Testis (tissue), 5 donors: ENCODE data around the gene MTA3. TPM values are rescaled to one million over a fixed set of nuclear protein-coding genes. Genes with fewer than 3 reads are reported as not detected.

Experiments used
- DNase-seq: peaks from one replicate; pipeline ENCODE4 v3.0.0-alpha.2; 2019
- H3K27ac ChIP-seq, 2 donors: fragments of 200-600 bp; sonication (generic); one replicate each; pipeline ENCODE4 v1.5.1; 2019
- H3K27me3 ChIP-seq: fragments of 200-600 bp; sonication (generic); one replicate; pipeline ENCODE4 v1.5.1; 2019
- H3K36me3 ChIP-seq: fragments of 200-600 bp; sonication (generic); one replicate; pipeline ENCODE4 v1.5.1; 2017; ENCODE audit warnings: low read depth; ENCODE audit errors: missing control alignments
- H3K4me1 ChIP-seq: fragments of 200-600 bp; sonication (generic); one replicate; pipeline ENCODE4 v1.5.1; 2019
- H3K4me3 ChIP-seq, 2 donors: fragments of 200-600 bp; sonication (generic); one replicate each; pipeline ENCODE4 v1.5.1; 2017 to 2019
- H3K9me3 ChIP-seq: fragments of 200-600 bp; sonication (generic); one replicate; pipeline ENCODE4 v1.5.1; 2017
- POLR2A ChIP-seq: fragments of 450-650 bp; IDR thresholded peaks from one replicate; pipeline ENCODE4 v1.6.1; 2017; ENCODE audit warnings: antibody characterized with exemption, mild to moderate bottlenecking, moderate library complexity
- WGBS, 2 donors: methylation state at CpG; one replicate each; pipeline ENCODE4 v1.1.5; 2018; 5-methylcytosine and 5-hydroxymethylcytosine counted together
- intact Hi-C: fragments of 100-400 bp; cut with DNase I; formaldehyde crosslinking; loops from one replicate; pipeline ENCODE4 v1.15.1; 2023; ENCODE audit warnings: low total_unique reads
- long read RNA-seq, 2 donors: transcript quantifications; one replicate each; lab custom pipeline, GENCODE V29; 2026
- polyA plus RNA-seq: library from polyadenylated mRNA; stranded (reverse); fragments of 350-450 nt; fragmentation: Illumina TruSeq; extraction: RNeasy Lipid Tissue Mini Kit (QIAGEN cat#74804); gene quantifications from one replicate; pipeline ENCODE4 v1.2.3, GENCODE V29; 2014; ENCODE audit warnings: low read depth, low replicate concordance; ENCODE audit not compliant: insufficient read depth
- total RNA-seq, 2 donors: library from RNA; depleted of rRNA; stranded (reverse); fragments of >200 nt; gene quantifications; one replicate each; pipeline ENCODE4 v1.2.3, GENCODE V29; 2016
- TF ChIP-seq, protein P1 (sequence below), 3 experiments: fragments of 450-650 bp in 2 of 3; fragments of 200-600 bp in 1 of 3; sonication (generic) in 1 of 3; IDR thresholded peaks; one replicate each; pipeline ENCODE4 v1.5.1; 2016 to 2019; ENCODE audit warnings: antibody characterized with exemption in 3 of 3, mild to moderate bottlenecking in 2 of 3, moderate library complexity in 1 of 3

Gene MTA3
- total RNA-seq: 10 to 100 TPM; 58.5 to 84.6 TPM
- polyA plus RNA-seq: 77.0 TPM
- long read RNA-seq, donor 1, transcript MTA3-205 (14 exons, 2,202 nt): minor isoform, 8 of 35 reads
- long read RNA-seq, donor 1, transcript MTA3-215 (3 exons, 2,504 nt): major isoform, 11 of 35 reads
- long read RNA-seq, donor 1, transcript MTA3-204 (14 exons, 2,041 nt): major isoform, 11 of 35 reads
- long read RNA-seq, donor 1, partial matches to known transcripts: 5 of 35 reads
- long read RNA-seq, donor 1, other reads (novel, unspliced or antisense): 0 of 35 reads
- long read RNA-seq, donor 2, transcript MTA3-215 (3 exons, 2,504 nt): major isoform, 6 of 16 reads
- long read RNA-seq, donor 2, partial matches to known transcripts: 5 of 16 reads
- long read RNA-seq, donor 2, other reads (novel, unspliced or antisense): 0 of 16 reads

DNA sequence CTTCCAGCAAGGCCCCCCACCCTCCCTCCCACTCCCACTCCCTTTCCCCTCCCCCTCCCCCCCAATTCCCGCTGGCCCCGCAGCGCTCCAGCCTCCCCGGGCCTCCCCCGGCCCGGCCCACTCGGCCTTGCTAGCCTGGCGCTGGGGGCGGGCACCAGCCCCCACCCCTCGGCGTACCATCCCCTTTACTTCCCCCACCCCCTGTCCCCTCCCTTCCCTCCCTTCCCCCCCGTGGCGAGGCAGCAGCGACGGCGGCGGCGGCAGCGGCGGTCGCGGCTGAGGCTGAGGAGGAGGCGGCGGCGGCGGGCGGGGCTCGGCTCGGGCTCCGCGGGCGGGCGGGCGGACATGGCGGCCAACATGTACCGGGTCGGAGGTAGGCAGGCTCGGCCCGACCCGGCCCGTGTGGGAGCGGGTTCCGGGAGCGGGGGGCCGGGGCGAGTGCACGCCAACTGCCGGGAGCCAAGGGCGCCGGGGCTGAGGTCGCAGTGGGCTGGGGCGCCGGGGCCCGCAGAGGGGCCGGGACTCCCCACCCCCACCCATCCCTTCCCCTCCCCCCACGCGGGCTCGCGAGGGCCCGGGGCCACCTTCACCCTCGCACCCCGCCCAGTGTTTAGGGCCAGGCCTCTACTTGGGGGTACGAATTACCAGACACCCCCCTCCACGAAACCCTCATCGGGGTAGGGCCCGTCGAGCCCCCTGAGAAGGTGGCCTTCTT is at the start of gene MTA3:
MTA3 (plus strand) TSS at position 232 of the 715 bp plus-strand sequence; CDS start at position 346, 114 bp downstream.
- peak within 1 kb of the TSS; percentile 94 to 97 for H3K27ac ChIP-seq
- WGBS, 2 donors: 0 to 1% methylated on average over 1 to 27 of the region's 67 CpGs
- intact Hi-C loops: no loop called here
- H3K9me3 ChIP-seq: no peaks in the 10 kb centered on the region
- H3K4me3 ChIP-seq: peak within 1 kb of the TSS; percentile 79 to 88
- TF ChIP-seq POLR2A: no peak
- no peaks in the 10 kb centered on the region for H3K36me3 ChIP-seq
- peaks cover 21% of the 10 kb centered on the region for H3K4me1 ChIP-seq
- DNase-seq: peak; percentile 67
- no peaks in the 10 kb centered on the region for H3K27me3 ChIP-seq

DNA sequence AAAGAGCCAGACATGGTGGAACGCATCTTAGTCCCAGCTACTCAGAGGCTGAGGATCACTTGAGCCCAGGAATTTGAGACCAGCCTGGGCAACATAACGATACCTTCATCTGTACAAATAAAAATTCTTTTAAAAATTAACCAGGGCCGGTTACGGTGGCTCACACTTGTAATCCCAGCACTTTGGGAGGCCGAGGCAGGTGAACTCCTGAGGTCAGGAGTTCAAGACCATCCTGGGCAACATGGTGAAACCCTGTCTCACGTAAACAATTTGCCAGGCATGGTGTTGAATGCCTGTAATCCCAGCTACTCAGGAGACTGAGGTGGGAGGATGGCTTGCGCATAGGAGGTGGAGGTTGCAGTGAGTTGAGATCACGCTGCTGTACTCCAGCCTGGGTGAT is 48.8 kb upstream of the MTA3 start:
- Histone ChIP-seq H3K4me3 (no peak overlapping the region), H3K9me3 (no peaks in the 10 kb centered on the region), H3K27ac (no peak overlapping the region), H3K4me1 (no peaks in the 10 kb centered on the region), H3K27me3 (no peaks in the 10 kb centered on the region), H3K36me3 (no peaks in the 10 kb centered on the region)
- TF ChIP-seq POLR2A: no peak
- TF ChIP-seq, protein P1, sequence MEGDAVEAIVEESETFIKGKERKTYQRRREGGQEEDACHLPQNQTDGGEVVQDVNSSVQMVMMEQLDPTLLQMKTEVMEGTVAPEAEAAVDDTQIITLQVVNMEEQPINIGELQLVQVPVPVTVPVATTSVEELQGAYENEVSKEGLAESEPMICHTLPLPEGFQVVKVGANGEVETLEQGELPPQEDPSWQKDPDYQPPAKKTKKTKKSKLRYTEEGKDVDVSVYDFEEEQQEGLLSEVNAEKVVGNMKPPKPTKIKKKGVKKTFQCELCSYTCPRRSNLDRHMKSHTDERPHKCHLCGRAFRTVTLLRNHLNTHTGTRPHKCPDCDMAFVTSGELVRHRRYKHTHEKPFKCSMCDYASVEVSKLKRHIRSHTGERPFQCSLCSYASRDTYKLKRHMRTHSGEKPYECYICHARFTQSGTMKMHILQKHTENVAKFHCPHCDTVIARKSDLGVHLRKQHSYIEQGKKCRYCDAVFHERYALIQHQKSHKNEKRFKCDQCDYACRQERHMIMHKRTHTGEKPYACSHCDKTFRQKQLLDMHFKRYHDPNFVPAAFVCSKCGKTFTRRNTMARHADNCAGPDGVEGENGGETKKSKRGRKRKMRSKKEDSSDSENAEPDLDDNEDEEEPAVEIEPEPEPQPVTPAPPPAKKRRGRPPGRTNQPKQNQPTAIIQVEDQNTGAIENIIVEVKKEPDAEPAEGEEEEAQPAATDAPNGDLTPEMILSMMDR (IDR thresholded peaks at IDR 0.05): no peak
- DNase-seq: no peak
- intact Hi-C loops: no loop called here
- WGBS, 2 donors: 91 to 92% methylated on average over 8 of the region's 8 CpGs

DNA sequence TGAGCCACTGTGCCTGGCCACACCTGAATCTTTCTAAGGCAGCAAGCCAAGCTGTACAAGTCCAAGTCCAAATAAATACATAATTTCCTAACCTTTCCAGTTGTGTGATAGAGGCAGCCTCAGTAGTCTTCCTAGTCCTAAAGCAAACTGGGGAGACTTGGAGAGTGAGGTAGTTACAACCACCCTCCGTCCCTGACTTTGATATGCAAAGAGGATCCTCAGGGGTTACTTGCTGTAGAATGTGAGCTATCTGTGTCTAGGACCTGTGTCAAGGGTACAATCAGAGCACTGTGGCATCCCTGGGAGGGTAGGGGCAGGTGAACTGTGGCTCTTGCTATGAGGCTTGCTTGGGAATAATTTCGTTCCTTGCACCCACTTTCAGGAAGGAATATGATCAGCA is 46.4 kb upstream of the MTA3 start:
- TF ChIP-seq, protein P1 (IDR thresholded peaks at IDR 0.05): no peak
- TF ChIP-seq POLR2A: no peak
- intact Hi-C loops: no loop called here
- no peaks in the 10 kb centered on the region for H3K4me1 ChIP-seq
- H3K27ac ChIP-seq: no peak overlapping the region
- 62 to 85% methylated on average over 2 of the region's 2 CpGs for WGBS, 2 donors
- no peak overlapping the region for H3K4me3 ChIP-seq
- no peaks in the 10 kb centered on the region for H3K36me3 ChIP-seq
- no peak for DNase-seq
- H3K9me3 ChIP-seq: no peaks in the 10 kb centered on the region
- no peaks in the 10 kb centered on the region for H3K27me3 ChIP-seq

DNA sequence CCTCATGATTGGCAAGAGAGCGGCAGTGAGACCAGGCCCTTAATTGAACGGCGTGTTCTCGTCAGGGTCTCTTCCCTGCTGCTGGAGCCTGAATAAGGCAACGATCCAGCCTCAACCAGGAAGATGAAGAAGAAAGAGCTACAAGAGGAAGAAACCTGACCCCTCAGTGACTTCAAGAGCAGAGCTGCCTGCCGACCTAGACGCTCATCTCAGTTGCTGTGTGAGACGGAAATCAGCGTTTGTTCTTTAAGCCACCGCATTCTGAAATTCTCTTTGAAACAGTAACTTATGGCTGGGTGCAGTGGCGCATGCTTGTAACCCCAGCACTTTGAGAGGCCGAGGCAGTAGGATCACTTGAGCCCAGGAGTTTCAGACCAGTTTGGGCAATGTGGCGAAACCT is 45.1 kb upstream of the MTA3 start:
- intact Hi-C loops: no loop called here

DNA sequence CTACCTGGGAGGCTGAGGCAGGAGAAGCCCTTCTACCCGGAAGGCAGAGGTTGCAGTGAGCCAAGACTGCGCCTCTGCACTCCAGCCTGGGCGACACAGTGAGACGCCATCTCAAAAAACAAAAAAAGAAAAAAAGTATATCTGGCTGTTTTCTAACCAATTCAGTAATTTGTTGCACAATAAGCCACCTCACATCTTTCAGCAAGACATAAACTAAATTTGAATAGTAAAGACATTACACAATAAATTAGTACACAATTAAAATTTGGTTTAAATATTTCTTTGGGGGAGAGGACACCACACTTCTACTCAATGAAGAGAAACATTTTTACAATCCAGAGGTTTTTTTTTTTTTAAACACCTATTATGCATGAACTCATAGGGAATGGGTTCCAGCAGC is 36.0 kb upstream of the MTA3 start:
- WGBS, 2 donors: 91 to 97% methylated on average over 4 of the region's 4 CpGs
- intact Hi-C loops: no loop called here
- no peaks in the 10 kb centered on the region for H3K4me1 ChIP-seq

More for the DNA sequence above, 45.1 kb upstream of the MTA3 start:
- Histone ChIP-seq H3K9me3 (no peaks in the 10 kb centered on the region), H3K27ac (no peak overlapping the region), H3K4me3 (no peak overlapping the region), H3K27me3 (no peaks in the 10 kb centered on the region), H3K4me1 (no peaks in the 10 kb centered on the region), H3K36me3 (no peaks in the 10 kb centered on the region)
- no peak for TF ChIP-seq POLR2A
- TF ChIP-seq, protein P1 (IDR thresholded peaks at IDR 0.05): no peak
- no peak for DNase-seq
- 71 to 78% methylated on average over 13 of the region's 13 CpGs for WGBS, 2 donors

More for the DNA sequence above, 36.0 kb upstream of the MTA3 start:
- no peaks in the 10 kb centered on the region for H3K36me3 ChIP-seq
- no peak overlapping the region for H3K4me3 ChIP-seq
- H3K27ac ChIP-seq: no peak overlapping the region
- no peaks in the 10 kb centered on the region for H3K9me3 ChIP-seq
- no peak for DNase-seq
- H3K27me3 ChIP-seq: no peaks in the 10 kb centered on the region
- TF ChIP-seq POLR2A: no peak
- TF ChIP-seq, protein P1 (IDR thresholded peaks at IDR 0.05): no peak
